Muscle layer of duodenum (tissue), 2 donors: Measurements from ENCODE around the gene TMEM269.
A peak's percentile ranks its signal among the peaks of the same experiment; 100 is the strongest.
"Not testable (repeated sequence)": the region's sequence is repeated elsewhere in the genome, so short reads cannot be mapped to it uniquely, and the experiment has no call there.

Experiments
- H3K27ac ChIP-seq: one replicate; pipeline ENCODE4 v1.7.0; 2013; ENCODE audit warnings: mild to moderate bottlenecking, low read length
- H3K27me3 ChIP-seq: one replicate; pipeline ENCODE4 v1.7.0; 2013; ENCODE audit warnings: low read depth, mild to moderate bottlenecking, control low read depth, low read length
- H3K36me3 ChIP-seq, 2 donors: one replicate each; pipeline ENCODE4 v1.7.0; 2013; ENCODE audit warnings: low read length in 2 of 2, control low read depth in 1 of 2, mild to moderate bottlenecking in 1 of 2; ENCODE audit not compliant: insufficient read depth in 2 of 2, control insufficient read depth in 1 of 2
- H3K4me1 ChIP-seq, 2 donors: one replicate each; pipeline ENCODE4 v1.7.0; 2013; ENCODE audit warnings: low read length in 2 of 2, mild to moderate bottlenecking in 2 of 2, control low read depth in 1 of 2, moderate library complexity in 1 of 2; ENCODE audit not compliant: insufficient read depth in 2 of 2, control insufficient read depth in 1 of 2
- H3K4me3 ChIP-seq, 2 donors: one replicate each; pipeline ENCODE4 v1.7.0; 2013; ENCODE audit warnings: low read length in 2 of 2, low read depth in 1 of 2, mild to moderate bottlenecking in 1 of 2
- H3K9me3 ChIP-seq, 2 donors: one replicate each; pipeline ENCODE4 v1.7.0; 2013; ENCODE audit warnings: low read length in 2 of 2, control low read depth in 1 of 2, mild to moderate bottlenecking in 1 of 2; ENCODE audit not compliant: control insufficient read depth in 1 of 2
- donor health status: healthy.

Gene TMEM269

DNA sequence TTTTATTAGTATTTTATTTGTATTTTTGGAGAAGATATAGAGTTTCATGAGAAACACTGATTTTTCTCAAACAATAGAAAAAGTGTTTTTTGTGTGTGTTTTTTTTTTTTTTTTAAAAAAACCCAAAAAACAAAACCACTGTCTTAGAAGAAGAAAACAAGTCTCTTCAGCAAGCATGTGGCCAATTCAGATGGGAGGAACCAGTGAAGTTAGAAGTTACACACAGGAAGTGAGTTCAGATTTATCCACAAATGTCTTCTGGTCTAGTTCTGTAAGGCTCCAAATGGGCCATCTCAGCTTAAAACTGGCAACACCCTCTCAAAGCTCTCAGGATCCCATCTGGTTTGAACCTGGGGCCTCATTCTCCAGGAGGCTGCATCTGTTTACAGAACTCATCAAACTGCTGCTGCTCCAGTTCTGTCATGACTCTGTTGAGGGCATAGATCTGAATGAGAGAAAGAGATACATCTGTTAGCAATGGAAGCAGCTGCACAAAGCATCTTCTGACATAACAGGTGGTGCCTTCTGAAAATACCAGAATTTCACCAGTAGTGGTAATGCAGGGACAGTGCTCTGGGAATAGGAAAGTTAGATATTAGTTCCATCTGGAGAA is 22.4 kb downstream of the TMEM269 start:
- Histone ChIP-seq H3K4me3 (no peak overlapping the region), H3K27me3 (no peaks in the 10 kb centered on the region), H3K27ac (no peak overlapping the region), H3K4me1 (no peaks in the 10 kb centered on the region), H3K9me3 (no peaks in the 10 kb centered on the region), H3K36me3 (peaks cover 0 to 9% of the 10 kb centered on the region in 2 donors)

DNA sequence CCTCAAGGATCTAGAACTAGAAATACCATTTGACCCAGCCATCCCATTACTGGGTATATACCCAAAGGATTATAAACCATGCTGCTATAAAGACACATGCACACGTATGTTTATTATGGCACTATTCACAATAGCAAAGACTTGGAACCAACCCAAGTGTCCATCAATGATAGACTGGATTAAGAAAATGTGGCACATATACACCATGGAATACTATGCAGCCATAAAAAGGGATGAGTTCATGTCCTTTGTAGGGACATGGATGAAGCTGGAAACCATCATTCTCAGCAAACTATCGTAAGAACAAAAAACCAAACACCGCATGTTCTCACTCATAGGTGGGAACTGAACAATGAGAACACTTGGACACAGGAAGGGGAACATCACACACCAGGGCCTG is 30.0 kb downstream of the TMEM269 start:
- H3K9me3 ChIP-seq, H3K27ac ChIP-seq, H3K27me3 ChIP-seq, H3K4me3 ChIP-seq, H3K36me3 ChIP-seq: not testable (repeated sequence)
- H3K4me1 ChIP-seq = peaks cover 11 to 14% of the 10 kb centered on the region in 2 donors

DNA sequence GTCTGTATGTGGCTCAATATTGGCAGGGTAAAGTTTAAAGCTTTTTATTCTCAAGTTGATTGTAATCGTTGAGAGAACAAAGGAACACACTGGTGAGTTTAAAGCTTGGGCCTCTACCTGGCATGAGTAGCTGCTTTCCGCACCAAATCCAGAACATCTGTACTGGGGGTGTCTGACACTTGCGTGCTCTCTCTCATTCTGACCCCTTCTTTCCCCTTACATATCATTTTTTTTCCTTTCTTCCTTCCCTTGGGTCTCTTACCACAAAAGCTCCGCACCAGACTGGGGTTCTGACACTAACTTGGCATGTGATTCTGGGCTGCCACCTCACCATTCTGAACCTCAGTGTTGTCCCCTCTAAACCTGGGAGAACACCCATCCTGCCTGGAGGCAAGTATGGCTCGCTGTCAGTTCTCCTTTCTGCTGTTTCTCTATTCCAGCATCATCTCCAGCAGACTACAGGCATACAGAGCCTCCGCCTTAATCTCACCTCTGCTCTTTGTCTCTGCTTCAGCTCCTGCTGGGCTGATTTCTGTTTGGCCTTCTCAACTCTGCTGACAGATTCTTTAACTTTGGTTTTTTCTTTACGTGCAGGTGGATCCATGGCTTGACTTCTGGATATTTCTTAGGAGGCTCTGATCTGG is 31.3 kb downstream of the TMEM269 start:
- Histone ChIP-seq H3K27me3 (no peaks in the 10 kb centered on the region), H3K36me3 (no peaks in the 10 kb centered on the region), H3K4me1 (peaks cover 11 to 14% of the 10 kb centered on the region in 2 donors), H3K9me3 (no peaks in the 10 kb centered on the region), H3K4me3 (peak overlapping the region; percentile 88 to 90), H3K27ac (peak overlapping the region; percentile 84)

DNA sequence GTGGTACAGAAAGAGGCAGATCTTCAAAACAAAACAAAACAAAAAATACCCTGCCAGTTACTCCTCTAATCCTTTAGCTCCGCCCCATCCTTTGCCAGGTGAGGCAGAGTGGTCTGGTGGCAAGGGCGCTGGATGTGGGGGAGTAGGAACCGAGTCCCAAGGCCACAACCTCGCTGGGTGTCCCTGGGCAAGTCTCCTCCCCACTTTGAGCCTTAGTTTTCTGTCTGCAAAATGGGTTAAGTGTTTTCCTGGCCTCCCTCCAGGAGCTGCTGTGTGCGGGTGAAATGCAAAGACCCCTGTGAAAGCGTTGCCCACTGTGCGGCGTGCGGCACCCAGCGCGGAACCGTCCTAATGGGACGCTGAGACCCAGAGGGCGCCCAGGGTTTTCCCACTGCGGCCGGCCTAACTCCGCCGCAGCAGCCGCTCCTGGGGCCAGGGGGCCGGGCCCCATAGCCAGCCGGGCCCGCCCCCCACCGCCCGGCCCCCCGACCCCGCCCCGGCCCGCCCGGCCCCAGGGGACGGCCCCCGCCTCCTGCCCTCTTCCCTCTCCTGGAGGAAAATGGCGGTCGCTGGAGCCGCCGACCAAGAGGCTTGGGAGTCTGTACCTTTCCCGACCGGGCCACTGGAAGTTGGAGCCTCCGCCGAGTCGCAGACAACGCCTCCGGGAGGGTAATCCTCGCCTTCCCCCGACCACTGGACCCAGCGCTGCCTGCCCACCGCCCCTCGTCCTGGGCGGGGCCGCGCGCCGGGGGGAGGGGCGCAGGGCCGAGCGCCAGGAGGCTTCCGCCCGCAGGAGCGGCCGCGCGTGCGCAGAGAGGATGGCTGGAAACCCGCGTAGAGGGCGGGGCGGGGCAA is 32.0 kb downstream of the TMEM269 start, which contains the start of the genes ERMAP and SVBP:
Gene ERMAP (plus strand): TSS at position 538 of the 855 bp plus-strand sequence. CDS start 13,327 bp downstream, outside the sequence.
Gene SVBP (minus strand): TSS at position 813 of the 855 bp plus-strand sequence. CDS start 853 bp downstream, outside the sequence.
- Histone ChIP-seq H3K9me3 (no peaks in the 10 kb centered on the region), H3K27me3 (no peaks in the 10 kb centered on the region), H3K36me3 (no peaks in the 10 kb centered on the region), H3K4me3 (peak within 1 kb of the TSS; percentile 88 to 90), H3K27ac (peak within 1 kb of the TSS; percentile 84), H3K4me1 (peaks cover 11 to 14% of the 10 kb centered on the region in 2 donors)

DNA sequence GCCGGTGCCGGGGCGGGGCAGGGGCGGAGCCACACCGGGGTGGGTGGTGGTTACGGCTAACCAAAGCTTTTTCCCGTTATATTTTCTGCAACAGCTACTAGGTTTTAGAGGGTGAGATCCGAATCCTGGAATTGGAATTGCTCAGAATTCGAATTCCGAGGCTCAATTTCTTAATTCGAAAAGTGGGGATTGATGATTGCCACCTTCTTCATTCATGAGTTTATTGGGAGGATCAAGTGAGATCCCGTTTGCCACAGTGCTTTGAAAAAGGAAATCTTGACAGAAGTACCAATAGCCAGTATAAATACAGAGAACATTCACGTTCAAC is 32.6 kb downstream of the TMEM269 start:
- peaks cover 11 to 14% of the 10 kb centered on the region in 2 donors for H3K4me1 ChIP-seq
- H3K4me3 ChIP-seq = peak overlapping the region; percentile 59 to 88
- H3K27ac ChIP-seq = peak overlapping the region; percentile 56
- H3K36me3 ChIP-seq = no peaks in the 10 kb centered on the region
- no peaks in the 10 kb centered on the region for H3K27me3 ChIP-seq
- no peaks in the 10 kb centered on the region for H3K9me3 ChIP-seq

DNA sequence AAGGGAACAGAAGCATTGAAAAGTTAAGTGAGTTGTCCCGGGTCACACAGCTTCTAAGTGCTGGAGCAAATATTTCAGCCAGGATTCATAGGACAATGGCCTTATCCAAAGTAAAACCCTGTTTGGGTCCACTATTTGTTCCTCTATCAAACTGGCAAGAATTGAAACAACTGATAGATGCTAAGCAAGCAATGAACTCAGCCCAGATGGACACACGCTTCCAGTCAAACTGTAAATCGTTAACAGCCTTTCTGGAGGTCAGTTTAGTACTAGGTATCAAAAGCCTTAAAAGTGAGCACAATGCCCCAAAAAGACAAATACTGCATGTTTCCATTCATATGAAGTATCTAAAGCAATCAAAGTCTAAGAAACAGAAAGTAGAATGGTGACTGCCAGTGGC is 33.2 kb downstream of the TMEM269 start:
- Histone ChIP-seq H3K27me3 (no peaks in the 10 kb centered on the region), H3K9me3 (no peaks in the 10 kb centered on the region), H3K36me3 (no peaks in the 10 kb centered on the region), H3K4me3 (peak overlapping the region; percentile 59 to 88), H3K27ac (no peak overlapping the region), H3K4me1 (peaks cover 11 to 15% of the 10 kb centered on the region in 2 donors)

DNA sequence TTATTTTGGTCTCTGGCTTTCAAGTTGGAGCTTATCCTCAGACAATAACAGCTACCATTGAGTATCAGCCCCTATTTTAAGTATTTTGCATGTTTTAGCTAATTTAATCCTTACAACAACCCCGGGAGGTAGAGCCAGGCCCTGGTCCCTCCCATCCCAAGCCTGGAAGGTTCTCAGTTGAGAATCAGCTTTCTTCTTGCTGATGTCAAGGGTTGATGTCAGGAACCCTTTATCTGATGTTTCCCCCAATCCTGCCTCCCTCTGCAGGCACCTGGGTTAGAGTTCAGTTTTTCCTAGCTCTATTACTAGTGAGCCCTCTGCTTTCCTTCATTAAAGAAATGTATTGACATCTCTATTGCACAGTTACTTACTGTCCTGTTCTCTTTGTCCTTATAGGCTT is 36.0 kb downstream of the TMEM269 start:
- Histone ChIP-seq H3K9me3 (no peaks in the 10 kb centered on the region), H3K4me1 (peaks cover 10 to 19% of the 10 kb centered on the region in 2 donors), H3K36me3 (no peaks in the 10 kb centered on the region), H3K4me3 (no peak overlapping the region), H3K27me3 (no peaks in the 10 kb centered on the region), H3K27ac (no peak overlapping the region)

DNA sequence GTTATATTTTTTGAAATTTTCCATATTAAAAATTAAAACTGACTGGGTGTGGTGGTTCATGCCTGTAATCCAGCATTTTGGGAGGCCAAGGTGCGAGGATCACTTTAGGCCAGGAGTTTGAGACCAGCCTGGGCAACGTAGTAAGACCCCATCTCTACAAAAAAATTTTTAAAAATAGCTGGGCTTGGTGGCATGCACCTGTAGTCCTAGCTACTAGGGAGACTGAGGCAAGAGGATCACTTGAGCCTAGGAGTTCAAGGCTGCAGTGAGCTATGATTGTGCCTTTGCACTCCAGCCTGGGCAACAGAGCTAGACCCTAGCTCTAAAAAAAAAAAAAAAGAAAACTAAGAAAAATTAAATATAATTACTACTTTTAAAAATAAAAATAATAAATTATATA is 36.9 kb downstream of the TMEM269 start:
- no peaks in the 10 kb centered on the region for H3K36me3 ChIP-seq
- peaks cover 6 to 11% of the 10 kb centered on the region in 2 donors for H3K4me1 ChIP-seq
- no peak overlapping the region for H3K27ac ChIP-seq
- no peaks in the 10 kb centered on the region for H3K9me3 ChIP-seq
- no peaks in the 10 kb centered on the region for H3K27me3 ChIP-seq
- H3K4me3 ChIP-seq = no peak overlapping the region

DNA sequence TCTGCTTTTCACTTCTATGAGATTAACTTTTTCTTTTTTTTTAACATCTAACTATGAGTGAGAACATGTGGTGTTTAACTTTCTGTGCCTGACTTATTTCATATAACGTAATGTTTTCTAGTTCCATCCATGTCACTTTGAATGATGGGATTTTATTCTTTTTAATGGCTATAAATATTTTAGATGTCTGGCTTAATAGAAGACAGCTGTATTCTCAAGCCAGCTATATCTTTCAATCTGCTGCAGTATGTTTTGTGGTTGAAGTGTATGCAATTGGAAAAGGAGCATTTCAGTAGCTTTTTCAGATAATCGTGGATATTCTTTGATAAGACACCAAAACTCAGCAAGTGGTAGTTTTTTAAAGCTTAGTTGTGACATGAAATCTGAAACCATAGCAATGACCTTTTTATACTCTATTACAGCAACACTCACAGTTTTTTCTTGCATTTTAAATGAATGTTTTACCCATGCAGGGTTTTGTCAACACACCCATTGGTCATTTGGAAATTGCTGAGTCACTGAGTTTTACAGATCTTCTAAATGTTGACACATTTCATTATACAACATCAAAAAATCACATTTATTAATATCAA is 38.1 kb downstream of the TMEM269 start:
- no peak overlapping the region for H3K4me3 ChIP-seq
- H3K27me3 ChIP-seq = no peaks in the 10 kb centered on the region
- peaks cover 2 to 8% of the 10 kb centered on the region in 2 donors for H3K4me1 ChIP-seq
- H3K27ac ChIP-seq = no peak overlapping the region
- H3K36me3 ChIP-seq = peaks cover 0 to under 1% of the 10 kb centered on the region in 2 donors
- H3K9me3 ChIP-seq = no peaks in the 10 kb centered on the region

DNA sequence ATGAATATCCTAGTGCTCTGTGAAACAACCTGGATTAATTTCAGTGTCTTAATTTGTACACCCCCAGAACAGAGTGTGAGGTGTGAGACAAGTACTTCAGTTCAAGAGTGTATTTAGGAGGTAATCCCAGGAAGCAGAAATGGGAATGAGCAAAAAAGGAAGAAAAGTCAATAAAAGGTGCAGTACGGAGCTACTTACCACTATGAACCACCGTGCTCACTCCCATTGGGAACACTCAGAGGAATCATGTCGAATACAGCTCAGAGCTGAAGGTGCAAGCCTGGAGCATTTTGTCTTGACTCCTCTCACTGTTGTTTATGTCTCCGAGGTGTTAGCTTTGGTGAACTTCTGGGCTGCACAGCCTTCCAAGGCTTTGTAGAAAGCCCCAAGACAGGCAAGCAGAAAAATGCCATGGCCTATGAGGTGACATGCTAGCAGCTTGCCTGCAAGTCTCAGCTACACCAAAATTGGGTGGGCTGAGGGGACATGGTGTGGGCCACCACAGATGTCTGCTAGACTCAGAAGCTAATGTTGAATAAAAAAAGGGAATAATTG is 39.8 kb downstream of the TMEM269 start:
- no peaks in the 10 kb centered on the region for H3K9me3 ChIP-seq
- peaks cover 0 to 4% of the 10 kb centered on the region in 2 donors for H3K36me3 ChIP-seq
- H3K27ac ChIP-seq = no peak overlapping the region
- peaks cover 0 to 5% of the 10 kb centered on the region in 2 donors for H3K4me1 ChIP-seq
- no peaks in the 10 kb centered on the region for H3K27me3 ChIP-seq
- H3K4me3 ChIP-seq = no peak overlapping the region
